ENCODE measurements around the gene PHKG1.
"Not testable (repeated sequence)": the region's sequence is repeated elsewhere in the genome, so short reads cannot be mapped to it uniquely, and the experiment has no call there.

PHKG1 gene

DNA sequence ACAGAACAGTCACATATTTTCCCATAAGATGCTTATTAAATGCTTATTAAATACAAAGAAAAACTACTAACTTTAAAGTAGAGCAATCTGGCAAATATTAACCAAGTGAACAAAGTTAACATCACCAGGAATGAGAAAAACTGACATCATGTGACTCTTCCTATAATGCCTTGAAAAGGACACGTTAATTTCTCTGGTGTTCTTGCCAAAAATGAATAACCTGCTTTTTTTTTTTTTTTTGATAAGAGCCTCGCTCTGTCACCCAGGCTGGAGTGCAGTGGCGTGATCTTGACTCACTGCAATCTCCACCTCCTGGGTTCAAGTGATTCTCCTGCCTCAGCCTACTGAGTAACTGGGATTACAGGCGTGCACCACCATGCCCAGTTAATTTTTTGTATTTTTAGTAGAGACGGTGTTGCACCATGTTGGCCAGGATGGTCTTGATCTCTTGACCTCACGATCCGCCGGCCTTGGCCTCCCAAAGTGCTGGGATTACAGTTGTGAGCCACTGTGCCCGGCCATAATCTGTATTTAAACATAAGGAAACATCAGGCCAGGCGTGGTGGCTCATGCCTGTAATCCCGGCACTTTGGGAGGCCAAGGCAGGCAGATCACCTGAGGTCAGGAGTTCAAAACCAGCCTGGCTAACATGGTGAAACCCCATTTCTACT lies 45.2 kb downstream of the PHKG1 start:
- not testable (repeated sequence) for FAIRE-seq; DNase-seq (ENCODE audit: insufficient read length, low spot score)

DNA sequence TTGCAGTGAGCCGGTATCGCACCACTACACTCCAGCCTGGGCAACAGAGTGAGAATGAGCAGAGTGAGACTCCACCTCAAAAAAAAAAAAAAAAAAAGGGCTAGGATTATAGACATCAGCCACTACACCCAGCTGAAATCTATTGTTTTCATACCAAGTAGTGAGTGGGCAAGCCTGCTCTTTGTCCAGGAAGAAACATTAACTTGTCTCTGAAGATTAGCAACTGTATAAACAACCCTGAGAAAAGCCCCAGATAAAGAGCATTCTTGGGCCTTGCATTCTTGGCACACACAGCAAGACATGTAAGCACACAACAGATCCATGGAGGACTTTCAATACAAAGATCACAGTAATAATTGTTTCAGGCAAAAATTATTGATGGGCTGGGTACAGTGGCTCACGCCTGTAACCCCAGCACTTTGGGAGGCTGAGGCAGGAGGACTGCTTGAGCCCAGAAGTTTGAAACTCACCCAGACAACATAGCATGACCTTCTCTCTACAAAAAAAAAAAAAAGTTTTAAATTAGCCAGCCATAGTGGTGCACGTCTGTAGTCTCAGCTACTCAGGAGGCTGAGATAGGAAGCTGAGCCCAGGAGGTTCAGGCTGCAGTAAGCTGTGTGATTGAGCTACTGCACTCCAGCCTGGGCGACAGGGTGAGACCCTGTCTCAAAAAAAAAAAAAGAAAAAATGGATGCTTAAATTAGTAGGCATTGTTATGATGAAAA lies 45.9 kb downstream of the PHKG1 start:
- no peak for FAIRE-seq
- DNase-seq (ENCODE audit: insufficient read length, low spot score) = no peak

DNA sequence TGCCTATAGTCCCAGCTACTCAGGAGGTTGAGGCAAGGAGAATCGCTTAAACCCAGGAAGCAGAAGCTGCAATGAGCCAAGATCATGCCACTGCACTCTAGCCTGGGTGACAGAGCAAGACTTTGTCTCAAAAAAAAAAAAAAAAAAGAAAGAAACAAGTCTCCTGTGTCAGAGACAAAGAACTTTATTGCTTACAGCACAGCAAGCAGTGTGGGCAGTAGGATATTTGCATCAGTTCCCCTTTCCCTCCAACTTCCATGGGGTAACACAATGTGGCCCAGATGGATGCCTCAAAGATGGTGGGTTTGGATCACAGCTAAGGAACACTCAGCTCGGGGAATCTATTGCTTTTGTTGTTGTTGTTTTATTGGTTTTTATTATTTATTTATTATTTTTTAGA lies 47.0 kb downstream of the PHKG1 start:
- FAIRE-seq; DNase-seq (ENCODE audit: insufficient read length, low spot score): not testable (repeated sequence)

DNA sequence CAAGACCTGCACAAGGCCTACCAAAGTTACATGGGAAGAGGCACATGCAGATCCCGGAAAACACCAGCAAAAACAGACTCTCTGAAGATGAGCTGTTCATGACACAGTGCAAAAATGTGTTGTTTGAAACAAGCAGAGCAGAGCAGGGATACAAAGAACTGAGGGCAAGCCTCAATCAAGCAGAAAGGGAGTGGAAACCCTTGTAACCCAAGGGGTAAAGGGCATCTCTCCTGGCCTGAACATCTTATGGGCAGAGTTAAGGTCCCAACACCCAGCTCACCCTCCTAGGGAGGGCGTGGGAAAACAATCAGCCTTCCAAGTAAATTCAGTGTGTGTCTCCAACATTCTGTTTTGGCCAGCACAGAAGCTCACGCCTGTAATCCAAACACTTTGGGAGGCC lies 52.0 kb downstream of the PHKG1 start:
- no peak for FAIRE-seq
- no peak for DNase-seq (ENCODE audit: insufficient read length, low spot score)

DNA sequence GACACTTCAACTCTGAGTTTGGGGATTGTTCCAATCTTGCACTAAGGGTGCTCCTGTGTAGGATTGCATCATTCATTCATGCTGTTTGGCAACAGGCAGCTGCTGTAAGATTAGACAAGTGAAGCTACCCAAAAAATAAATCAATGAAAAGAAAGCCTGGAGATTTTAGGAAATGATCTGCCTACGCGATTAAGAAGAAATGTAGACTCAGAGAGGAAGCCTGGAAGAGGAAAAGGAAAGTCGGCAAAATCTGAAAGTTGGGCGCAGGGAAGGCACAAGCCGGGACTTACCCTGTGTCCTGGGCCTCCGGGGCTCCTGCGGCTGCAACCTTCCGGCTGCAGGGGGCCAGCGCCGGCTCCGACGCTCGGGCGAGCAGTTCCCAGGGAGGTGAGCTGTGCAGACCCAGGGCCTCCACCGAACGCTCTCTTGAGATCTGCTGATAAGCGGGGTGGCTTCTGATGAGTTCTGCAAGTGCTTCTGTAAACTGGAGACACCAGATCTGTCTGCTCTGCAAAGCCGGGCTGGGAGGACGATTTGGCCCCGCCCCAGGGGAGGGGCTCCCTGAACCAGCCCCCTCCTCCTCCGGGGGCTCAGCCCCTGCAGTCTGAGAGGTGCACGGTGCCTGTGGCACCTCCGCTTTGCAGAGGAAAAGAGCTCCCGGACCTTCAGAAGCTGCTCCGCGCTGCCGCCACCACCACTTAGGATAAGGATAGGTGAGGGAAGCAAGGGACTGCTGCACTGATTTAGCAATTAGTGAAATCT lies 58.9 kb downstream of the PHKG1 start:
- FAIRE-seq (no peak), DNase-seq (ENCODE audit: insufficient read length, low spot score) (peak; percentile 83)

DNA sequence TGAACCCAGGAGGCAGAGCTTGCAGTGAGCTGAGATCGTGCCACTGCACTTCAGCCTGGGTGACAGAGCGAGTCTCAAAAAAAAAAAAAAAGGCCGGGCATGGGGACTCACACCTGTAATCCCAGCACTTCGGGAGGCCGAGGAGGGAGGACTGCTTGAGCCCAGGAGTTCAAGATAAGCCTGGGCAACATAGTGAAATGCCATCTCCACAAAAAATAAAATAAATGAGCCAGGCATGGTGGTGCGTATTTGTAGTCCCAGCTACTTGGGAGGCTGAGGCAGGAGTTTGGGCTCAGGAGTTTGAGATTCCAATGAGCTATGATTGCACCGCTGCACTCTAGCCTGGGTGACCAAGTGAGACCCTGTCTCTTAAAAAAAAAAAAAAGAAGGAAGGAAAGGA lies 60.2 kb downstream of the PHKG1 start:
- not testable (repeated sequence) for FAIRE-seq; DNase-seq (ENCODE audit: insufficient read length, low spot score)

DNA sequence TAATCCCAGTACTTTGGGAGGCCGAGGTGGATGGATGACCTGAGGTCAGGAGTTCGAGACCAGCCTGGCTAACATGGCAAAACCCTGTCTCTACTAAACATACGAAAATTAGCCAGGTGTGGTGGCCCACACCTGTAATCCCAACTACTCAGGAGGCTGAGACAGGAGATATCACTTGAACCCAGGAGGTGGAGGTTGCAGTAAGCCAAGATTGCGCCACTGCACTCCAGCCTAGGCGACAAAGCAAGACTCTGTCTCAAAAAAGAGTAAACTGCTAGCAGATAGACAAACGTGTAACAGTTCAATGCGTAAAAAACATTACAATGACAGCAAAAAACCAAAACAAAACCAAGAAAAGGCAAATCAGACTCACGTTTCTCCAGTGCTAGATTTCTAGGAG lies 61.2 kb downstream of the PHKG1 start:
- DNase-seq (ENCODE audit: insufficient read length, low spot score); FAIRE-seq: not testable (repeated sequence)

DNA sequence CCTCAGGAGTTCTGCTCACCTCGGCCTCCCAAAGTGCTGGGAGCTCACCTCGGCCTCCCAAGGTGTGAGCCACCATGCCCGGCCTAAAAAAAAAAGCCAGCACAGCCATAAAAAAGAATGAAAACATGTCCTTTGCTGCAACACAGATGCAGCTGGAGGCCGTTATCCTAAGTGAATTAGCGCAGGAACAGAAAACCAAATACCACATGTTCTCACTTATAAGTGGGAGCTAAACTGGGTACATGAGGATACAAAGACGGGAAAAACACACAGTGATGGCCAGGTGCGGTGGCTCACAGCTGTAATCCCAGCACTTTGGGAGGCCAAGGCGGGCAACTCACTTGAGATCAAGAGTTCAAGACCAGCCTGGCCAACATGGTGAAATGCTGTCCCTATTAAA lies 62.4 kb downstream of the PHKG1 start:
- DNase-seq (ENCODE audit: insufficient read length, low spot score) = no peak
- FAIRE-seq = no peak
